Measurements from ENCODE around the gene MED20. TPM values are rescaled to one million over a fixed set of nuclear protein-coding genes. Genes with fewer than 3 reads are reported as not detected.

The MED20 gene
- total RNA-seq, 4 donors from 2014 or later, result 6.8 to 12.5 (median 11.2) TPM

DNA sequence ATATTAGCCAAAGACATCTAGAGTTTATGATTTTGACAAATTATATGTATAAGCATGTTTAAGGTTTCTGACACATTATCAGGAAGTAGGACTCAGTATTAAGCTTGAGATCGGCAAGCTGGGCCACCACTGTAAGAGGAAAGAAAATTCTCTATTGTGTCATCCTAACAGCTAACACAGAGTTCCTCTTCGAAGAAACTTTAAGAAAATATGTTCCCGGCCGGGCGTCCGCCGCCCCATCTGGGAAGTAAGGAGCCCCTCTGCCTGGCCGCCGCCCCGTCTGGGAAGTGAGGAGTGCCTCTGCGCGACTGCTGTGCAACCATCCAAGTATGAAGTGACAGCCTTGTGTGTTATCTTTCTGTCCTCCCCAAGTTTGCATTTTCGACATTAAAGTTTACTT, 48.8 kb downstream of the MED20 start:
- ATAC-seq (ENCODE audit: low FRiP score) (no peak), DNase-seq (ENCODE audit: low spot score) (no peak)
- TF ChIP-seq, protein P1, sequence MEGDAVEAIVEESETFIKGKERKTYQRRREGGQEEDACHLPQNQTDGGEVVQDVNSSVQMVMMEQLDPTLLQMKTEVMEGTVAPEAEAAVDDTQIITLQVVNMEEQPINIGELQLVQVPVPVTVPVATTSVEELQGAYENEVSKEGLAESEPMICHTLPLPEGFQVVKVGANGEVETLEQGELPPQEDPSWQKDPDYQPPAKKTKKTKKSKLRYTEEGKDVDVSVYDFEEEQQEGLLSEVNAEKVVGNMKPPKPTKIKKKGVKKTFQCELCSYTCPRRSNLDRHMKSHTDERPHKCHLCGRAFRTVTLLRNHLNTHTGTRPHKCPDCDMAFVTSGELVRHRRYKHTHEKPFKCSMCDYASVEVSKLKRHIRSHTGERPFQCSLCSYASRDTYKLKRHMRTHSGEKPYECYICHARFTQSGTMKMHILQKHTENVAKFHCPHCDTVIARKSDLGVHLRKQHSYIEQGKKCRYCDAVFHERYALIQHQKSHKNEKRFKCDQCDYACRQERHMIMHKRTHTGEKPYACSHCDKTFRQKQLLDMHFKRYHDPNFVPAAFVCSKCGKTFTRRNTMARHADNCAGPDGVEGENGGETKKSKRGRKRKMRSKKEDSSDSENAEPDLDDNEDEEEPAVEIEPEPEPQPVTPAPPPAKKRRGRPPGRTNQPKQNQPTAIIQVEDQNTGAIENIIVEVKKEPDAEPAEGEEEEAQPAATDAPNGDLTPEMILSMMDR (IDR thresholded peaks at IDR 0.05), result no peak

GRCh38 chr6:41871691-41872090, 49.2 kb downstream of the MED20 start:
- TF ChIP-seq, protein P1 (IDR thresholded peaks at IDR 0.05), result no peak
- ATAC-seq (ENCODE audit: low FRiP score) (no peak), DNase-seq (ENCODE audit: low spot score) (no peak)

- TF ChIP-seq, protein P1 (IDR thresholded peaks at IDR 0.05), result no peak
- DNase-seq (ENCODE audit: low spot score) (no peak), ATAC-seq (ENCODE audit: low FRiP score) (no peak)
Measured at GRCh38 chr6:41859356-41859755, 61.6 kb downstream of the MED20 start.

GRCh38 chr6:41858703-41859102, 62.2 kb downstream of the MED20 start:
- no peak for DNase-seq (ENCODE audit: low spot score)
- TF ChIP-seq, protein P1 (IDR thresholded peaks at IDR 0.05), result no peak
- ATAC-seq (ENCODE audit: low FRiP score), result no peak

Small RNA genes lying within 50 kb of the gene (small RNA-seq; reads per million reads assigned to genes)
- gene RF00019, result not detected

Other genes with a start within 250 kb of the MED20 start
- 10 to 100 TPM in 3 of 4 donors, 1 to 10 TPM in 1; 7.1 to 24.4 (median 14.5) TPM for gene TFEB, start 185.5 kb downstream of the MED20 start, total RNA-seq
- not detected for gene PGC, start 173.7 kb downstream of the MED20 start, total RNA-seq
- 1 to 10 TPM; 1.2 to 5.5 (median 2.4) TPM for gene FRS3, start 141.2 kb downstream of the MED20 start, total RNA-seq
- 10 to 100 TPM in 1 of 4 donors, 1 to 10 TPM in 3; 1.6 to 11.7 (median 8.6) TPM for gene PRICKLE4, start 140.4 kb downstream of the MED20 start, total RNA-seq
- 100 to 1,000 TPM in 3 of 4 donors, 10 to 100 TPM in 1; 76.9 to 146 (median 118) TPM for gene TOMM6, start 133.4 kb downstream of the MED20 start, total RNA-seq
- gene USP49, start 25.8 kb downstream of the MED20 start, total RNA-seq, result 1 to 10 TPM; 2.3 to 3.8 (median 3.1) TPM
- 10 to 100 TPM in 3 of 4 donors, 1 to 10 TPM in 1; 9.8 to 38.2 (median 11.8) TPM for gene BYSL, start 360 bp upstream of the MED20 start, total RNA-seq
- gene CCND3, start 20.7 kb upstream of the MED20 start, total RNA-seq, result 100 to 1,000 TPM; 117 to 186 (median 151) TPM
- 10 to 100 TPM; 24.3 to 41.4 (median 26.1) TPM for gene TAF8, start 129.4 kb upstream of the MED20 start, total RNA-seq
- gene C6orf132, start 221.5 kb upstream of the MED20 start, total RNA-seq, result 10 to 100 TPM in 1 of 4 donors, 1 to 10 TPM in 3; 3.0 to 19.0 (median 3.6) TPM